Measurements from ENCODE around the gene RPS6KB1. TPM values are rescaled to one million over a fixed set of nuclear protein-coding genes. Genes with fewer than 3 reads are reported as not detected.

The RPS6KB1 gene
- total RNA-seq, 1 experiment from 2014 or later, result 75.7 TPM

DNA sequence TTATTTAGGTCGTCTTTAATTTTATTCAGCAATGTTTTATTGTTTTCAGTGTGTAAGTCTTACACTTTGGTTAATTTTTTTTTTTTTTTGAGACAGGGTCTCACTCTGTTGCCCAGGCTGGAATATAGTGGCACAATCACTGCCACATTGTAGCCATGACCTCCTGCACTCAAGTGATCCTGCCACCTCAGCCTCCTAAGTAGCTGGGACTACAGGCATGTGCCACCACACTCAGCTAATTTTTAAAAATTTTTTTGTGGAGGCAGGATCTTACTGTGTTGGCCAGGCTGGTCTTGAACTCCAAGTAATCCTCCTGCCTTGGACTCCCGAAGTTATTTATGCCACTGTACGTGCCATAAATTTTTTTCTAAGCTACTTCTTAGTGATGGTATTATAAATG lies 14.5 kb downstream of the RPS6KB1 start:
- Histone ChIP-seq H4K20me1 (ENCODE audit: insufficient read depth) (no peaks in the 10 kb centered on the region), H3K4me2 (ENCODE audit: low read length) (no peak overlapping the region), H3K27ac (ENCODE audit: low read depth, low read length) (no peak overlapping the region), H3K79me2 (ENCODE audit: insufficient read depth, low read length) (peaks cover 88% of the 10 kb centered on the region), H2AFZ (ENCODE audit: low read depth, low read length, poor library complexity, severe bottlenecking) (no peak overlapping the region), H3K9me2 (ENCODE audit: insufficient read depth) (no peaks in the 10 kb centered on the region), H3K27me3 (ENCODE audit: insufficient read depth, low read length) (no peaks in the 10 kb centered on the region), H3K9me3 (ENCODE audit: control insufficient read depth in 1 of 2, insufficient read depth in 1 of 2, low read depth in 1 of 2, low read length in 2 of 2) (no peaks in the 10 kb centered on the region), H3K4me1 (ENCODE audit: control insufficient read depth in 1 of 2, insufficient read depth in 2 of 2, low read length in 2 of 2) (no peaks in the 10 kb centered on the region), H3K36me3 (ENCODE audit: control insufficient read depth in 1 of 2, insufficient read depth in 2 of 2, low read length in 2 of 2) (peaks cover under 1 to 3% of the 10 kb centered on the region in 2 experiments; a peak in 1 of 4 replicates), H3K4me3 (replicated peaks in 1 of 2; ENCODE audit: low read depth in 1 of 2, low read length in 2 of 2) (no peak overlapping the region), H3K9ac (ENCODE audit: low read length) (no peak overlapping the region)
- CTCF ChIA-PET, result no interaction called here
- TF ChIP-seq, protein P1, sequence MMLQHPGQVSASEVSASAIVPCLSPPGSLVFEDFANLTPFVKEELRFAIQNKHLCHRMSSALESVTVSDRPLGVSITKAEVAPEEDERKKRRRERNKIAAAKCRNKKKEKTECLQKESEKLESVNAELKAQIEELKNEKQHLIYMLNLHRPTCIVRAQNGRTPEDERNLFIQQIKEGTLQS (IDR thresholded peaks at IDR 0.05), result no peak
- TF ChIP-seq ZFX (IDR thresholded peaks at IDR 0.05) (no peak), SRF (IDR thresholded peaks at IDR 0.05; ENCODE audit: low read depth) (no peak), POLR2AphosphoS5 (IDR thresholded peaks at IDR 0.05; ENCODE audit: low read depth, low read length) (no peak), SIN3A (IDR thresholded peaks at IDR 0.05; ENCODE audit: low read depth) (no peak), JUND (IDR thresholded peaks at IDR 0.05) (no peak), EZH2 (IDR thresholded peaks at IDR 0.05) (no peak), POLR2A (IDR thresholded peaks at IDR 0.05; ENCODE audit: borderline replicate concordance, extremely low read depth, insufficient read depth, insufficient read length) (no peak), FOSL1 (IDR thresholded peaks at IDR 0.05; ENCODE audit: low read depth) (no peak), ELF1 (IDR thresholded peaks at IDR 0.05; ENCODE audit: borderline replicate concordance, low read depth) (no peak), ZNF274 (IDR thresholded peaks at IDR 0.05; ENCODE audit: low read depth, low read length) (no peak), EZH2phosphoT487 (IDR thresholded peaks at IDR 0.05; ENCODE audit: borderline replicate concordance) (no peak)
- TF ChIP-seq, protein P2, sequence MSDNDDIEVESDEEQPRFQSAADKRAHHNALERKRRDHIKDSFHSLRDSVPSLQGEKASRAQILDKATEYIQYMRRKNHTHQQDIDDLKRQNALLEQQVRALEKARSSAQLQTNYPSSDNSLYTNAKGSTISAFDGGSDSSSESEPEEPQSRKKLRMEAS (IDR thresholded peaks at IDR 0.05), result no peak
- TF ChIP-seq, protein P3, sequence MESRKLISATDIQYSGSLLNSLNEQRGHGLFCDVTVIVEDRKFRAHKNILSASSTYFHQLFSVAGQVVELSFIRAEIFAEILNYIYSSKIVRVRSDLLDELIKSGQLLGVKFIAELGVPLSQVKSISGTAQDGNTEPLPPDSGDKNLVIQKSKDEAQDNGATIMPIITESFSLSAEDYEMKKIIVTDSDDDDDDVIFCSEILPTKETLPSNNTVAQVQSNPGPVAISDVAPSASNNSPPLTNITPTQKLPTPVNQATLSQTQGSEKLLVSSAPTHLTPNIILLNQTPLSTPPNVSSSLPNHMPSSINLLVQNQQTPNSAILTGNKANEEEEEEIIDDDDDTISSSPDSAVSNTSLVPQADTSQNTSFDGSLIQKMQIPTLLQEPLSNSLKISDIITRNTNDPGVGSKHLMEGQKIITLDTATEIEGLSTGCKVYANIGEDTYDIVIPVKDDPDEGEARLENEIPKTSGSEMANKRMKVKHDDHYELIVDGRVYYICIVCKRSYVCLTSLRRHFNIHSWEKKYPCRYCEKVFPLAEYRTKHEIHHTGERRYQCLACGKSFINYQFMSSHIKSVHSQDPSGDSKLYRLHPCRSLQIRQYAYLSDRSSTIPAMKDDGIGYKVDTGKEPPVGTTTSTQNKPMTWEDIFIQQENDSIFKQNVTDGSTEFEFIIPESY (IDR thresholded peaks at IDR 0.05; ENCODE audit: extremely low read depth, insufficient replicate concordance, low read length), result no peak
- ATAC-seq (no peak), DNase-seq (ENCODE audit: low read depth, low spot score) (no peak)
- POLR2A ChIA-PET, result interaction anchor here (0.5 kb wide), 1 partner anchor 12 kb away, joined by 3 read pairs; no protein-coding TSS in a partner anchor
- RAD21 ChIA-PET (ENCODE audit: low non-redundant PET in 1 of 2, low total read pairs in 2 of 2, uncharacterized antibody in 2 of 2, unreplicated experiment in 2 of 2), result no interaction called here
- BruUV-seq (replicated peaks), result no TSS peak
- intact Hi-C loops (cut with micrococcal nuclease), result no loop called here
